ENCODE results near the gene ZNF276.

DNA sequence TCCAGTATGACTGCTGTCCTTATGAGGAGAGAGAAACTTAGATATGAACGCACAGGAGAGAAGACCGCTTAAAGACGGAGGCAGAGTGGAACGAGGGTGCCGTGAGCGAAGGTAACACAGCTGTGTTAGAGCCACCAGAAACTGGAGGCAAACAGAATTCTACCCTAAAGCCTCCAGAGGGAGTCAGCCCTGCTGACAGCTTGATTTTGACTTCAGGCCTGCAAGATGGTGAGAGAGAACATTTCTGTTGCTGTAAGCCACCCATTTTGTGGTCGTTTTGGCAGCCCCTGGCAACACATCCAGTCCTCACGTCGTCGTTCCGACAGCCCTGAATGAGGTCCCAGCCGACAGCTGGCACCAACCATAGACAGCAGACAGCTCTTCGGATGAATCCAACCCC, 17.1 kb upstream of the ZNF276 start:
- TF ChIP-seq POLR2AphosphoS5 (IDR thresholded peaks at IDR 0.05): no peak
- TF ChIP-seq, protein P1, sequence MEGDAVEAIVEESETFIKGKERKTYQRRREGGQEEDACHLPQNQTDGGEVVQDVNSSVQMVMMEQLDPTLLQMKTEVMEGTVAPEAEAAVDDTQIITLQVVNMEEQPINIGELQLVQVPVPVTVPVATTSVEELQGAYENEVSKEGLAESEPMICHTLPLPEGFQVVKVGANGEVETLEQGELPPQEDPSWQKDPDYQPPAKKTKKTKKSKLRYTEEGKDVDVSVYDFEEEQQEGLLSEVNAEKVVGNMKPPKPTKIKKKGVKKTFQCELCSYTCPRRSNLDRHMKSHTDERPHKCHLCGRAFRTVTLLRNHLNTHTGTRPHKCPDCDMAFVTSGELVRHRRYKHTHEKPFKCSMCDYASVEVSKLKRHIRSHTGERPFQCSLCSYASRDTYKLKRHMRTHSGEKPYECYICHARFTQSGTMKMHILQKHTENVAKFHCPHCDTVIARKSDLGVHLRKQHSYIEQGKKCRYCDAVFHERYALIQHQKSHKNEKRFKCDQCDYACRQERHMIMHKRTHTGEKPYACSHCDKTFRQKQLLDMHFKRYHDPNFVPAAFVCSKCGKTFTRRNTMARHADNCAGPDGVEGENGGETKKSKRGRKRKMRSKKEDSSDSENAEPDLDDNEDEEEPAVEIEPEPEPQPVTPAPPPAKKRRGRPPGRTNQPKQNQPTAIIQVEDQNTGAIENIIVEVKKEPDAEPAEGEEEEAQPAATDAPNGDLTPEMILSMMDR (IDR thresholded peaks at IDR 0.05): no peak
